ENCODE data around the gene DUSP6.

DUSP6 gene

DNA sequence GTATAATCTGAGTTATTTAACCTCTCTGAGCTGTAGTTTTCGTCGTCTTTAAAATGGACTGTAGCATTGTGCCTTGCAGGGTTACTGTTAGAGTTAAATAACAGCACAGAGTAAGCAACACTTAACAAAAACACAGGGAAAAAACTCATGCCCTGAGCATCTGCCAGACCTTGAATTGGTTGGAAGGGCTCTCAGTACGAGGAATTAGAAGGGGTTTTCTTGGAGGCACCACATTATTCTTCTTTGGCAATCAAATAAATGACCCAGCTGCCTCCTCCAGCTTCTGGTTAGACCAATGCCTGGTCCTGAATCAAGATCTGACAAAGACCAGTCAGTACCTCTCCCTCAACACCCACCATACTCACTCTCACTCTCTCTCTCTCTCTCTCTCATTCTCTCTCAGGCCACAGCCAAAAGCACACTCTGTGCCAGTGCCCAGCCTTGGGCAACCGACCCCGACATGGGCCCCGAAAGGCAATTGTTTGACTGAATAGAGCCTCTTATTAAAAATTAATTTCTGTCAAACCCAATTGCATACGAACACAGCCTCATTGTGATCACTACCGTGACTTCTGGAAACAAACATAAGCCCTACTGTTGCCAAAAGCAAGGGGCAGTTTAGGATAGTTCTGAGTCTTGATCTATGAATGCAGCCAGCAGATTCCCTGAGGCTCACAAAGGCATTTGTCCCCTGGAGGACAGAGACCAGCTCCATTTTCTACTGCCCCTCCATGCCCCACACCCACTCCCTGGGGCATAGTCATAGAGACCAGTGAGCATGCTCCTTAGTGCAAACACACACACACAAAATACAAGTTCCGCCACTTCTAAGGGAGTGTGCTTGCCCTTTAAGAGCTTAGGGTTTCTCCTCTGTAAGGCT lies 23.9 kb downstream of the DUSP6 start:
- no peak for DNase-seq

DNA sequence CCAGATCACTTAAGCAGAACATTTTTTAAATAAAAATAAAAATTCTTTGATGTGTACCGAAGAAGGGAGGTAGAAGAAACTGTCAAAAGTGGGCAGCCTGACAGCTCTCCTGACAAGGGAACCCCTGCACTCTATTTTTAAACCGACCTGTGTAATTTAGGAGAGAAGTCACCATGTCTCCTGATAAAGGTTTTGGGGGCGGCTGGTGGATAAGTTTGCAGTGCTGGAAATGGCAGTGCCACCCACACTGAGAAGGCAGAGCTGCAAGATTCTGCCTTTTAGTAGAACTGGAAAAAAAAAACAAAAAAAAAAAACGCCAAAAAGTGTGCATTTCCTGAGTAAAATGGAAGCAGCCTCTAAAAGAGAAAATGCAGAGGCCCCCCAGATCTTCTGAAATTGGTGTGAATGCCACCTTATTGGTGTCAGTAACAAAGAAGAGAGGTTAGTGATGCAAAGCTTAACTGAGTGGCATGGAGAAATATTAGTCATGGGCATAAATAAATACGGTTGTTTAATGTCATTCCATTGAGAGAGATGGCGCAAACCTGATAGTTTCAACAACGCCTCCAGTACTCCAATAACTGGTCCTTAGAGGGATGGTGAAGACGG lies 24.7 kb downstream of the DUSP6 start:
- no peak for DNase-seq

DNA sequence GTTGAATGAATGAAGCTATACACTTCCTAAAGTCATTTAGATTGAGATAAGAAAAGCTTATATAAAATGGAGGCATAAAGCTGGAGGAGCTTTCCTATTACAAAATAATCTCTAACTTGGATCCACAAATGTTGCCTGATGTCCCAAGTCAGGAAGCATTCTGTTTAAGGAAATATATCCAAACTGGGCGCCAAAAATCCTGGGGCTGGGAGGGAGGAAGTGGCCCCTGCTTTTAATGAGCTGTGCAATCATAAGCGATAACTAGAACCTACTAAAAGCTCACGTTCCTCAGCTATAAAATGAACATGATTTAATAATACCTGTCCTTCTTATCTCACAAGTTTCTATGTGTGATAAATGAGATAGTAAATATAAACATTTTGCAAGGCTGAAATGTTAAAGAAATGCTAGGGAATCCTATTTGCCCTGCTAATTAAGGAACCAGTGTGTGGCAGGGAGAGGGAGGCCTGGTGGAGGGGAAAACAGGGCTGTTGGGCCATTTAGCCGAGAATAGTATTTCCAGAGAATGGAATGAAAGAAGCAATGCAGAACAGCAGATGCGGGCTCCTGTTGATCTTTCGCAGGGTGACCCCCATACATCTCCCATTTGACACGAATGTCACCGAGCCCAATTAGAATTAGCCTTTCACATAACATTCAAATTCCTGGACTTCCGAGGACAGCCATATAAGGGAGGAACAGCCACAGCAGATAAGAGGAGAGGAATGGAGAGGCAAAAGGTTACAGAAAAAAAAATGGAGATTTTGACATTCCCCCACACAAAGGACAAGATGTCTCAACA lies 25.9 kb downstream of the DUSP6 start:
- no peak for DNase-seq

DNA sequence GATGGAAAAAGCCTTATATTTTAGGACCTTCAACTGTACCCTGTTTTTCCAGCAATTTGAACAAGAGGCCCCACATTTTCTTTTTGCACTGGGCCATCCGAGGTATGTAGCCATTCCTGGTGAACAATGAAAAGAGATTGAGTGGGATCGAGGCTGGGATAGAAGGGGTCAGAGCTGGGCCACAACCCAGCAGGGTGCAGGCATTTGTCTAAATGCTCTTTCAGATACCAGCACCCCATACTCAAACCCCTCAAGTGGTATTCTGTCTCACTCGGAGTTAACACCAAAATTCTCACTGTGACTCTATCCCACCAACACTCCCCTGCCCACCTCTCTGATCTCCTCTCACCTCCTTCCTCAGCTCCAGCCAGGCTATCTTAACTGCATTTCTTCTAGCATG lies 26.8 kb downstream of the DUSP6 start:
- no peak for DNase-seq

DNA sequence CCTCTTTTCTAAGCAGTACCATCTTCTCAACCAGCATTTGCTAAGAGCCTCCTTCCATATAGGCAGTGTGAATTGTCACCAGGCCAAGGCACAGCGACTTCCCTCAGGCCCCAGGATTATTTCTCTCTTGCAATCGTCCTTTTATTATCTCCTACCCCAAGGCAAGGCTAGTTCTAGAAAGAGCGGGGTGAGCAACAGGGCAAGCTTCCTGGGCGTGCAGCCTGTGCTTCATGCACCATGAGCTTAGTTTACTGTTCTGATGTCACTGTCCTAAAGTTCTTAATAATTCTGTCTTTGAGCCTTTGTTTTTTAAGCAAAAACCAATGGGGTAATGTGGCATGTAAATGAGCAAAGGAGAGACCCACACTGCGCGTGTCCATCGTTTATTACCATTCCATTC lies 27.9 kb downstream of the DUSP6 start:
- no peak for DNase-seq

DNA sequence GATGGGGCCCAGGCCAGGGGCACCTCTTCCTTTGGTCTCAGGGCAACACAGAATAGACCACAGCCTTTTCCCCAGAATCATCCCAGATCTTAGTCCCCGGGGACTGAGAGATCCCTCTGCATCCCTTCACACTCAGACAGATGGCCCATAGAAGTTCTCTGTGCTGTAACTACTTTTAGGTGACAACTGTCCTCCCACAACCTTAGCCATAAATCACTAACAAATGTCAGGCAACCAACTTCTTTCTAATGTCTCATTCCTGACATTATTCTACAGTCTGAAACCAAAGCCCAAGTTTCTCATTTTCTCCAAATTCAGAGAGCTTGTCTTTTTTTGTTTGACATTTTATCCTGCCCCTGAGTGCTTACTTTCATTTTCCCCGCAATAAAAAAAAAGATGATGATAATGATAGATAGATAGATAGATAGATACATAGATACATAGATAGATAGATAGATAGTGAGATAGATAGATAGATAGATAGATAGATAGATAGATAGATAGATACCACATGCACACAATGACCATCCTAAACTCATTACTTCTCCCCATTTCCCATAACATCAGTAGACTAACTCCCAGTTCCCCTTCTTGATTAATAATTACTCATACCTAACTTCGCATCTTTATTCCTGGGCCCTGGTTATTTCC lies 28.6 kb downstream of the DUSP6 start:
- no peak for DNase-seq

DNA sequence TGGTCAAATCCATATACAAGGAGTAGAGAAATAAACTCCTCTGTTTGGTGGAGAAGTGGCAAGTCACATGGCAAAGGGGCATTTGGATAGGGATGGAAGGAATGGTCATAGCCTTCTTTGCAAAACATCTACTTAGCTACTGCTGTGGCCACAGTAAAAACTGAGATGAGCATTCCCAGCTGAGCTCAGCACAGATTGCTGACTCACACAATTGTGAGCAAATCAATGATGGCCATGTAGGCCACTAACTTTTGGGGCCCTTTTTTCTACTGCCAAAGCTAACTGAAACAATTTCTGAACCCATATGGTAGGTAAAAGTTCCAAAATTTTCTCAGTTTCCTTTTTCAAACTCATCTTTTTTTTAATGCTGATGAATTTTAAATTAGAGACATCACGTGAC lies 31.6 kb downstream of the DUSP6 start:
- DNase-seq, result no peak

DNA sequence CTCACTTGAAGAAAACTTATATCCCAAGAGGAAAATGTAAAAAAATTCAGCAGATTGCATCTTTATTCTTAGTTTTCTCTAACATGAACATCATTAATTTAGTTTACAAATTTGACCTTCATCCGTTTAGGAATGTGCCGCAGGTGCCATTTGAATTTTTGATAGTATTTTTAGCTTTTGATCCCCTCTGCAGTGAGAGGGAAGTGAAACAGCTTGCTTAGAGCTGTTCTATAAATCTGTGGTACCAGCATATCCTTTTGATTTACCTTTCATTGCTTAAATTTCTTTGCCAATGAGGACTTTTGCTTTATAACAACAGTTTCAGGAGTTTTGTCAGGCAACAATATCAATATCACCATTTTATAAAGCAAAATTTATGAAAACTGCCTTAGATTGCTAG lies 32.7 kb downstream of the DUSP6 start:
- no peak for DNase-seq

DNA sequence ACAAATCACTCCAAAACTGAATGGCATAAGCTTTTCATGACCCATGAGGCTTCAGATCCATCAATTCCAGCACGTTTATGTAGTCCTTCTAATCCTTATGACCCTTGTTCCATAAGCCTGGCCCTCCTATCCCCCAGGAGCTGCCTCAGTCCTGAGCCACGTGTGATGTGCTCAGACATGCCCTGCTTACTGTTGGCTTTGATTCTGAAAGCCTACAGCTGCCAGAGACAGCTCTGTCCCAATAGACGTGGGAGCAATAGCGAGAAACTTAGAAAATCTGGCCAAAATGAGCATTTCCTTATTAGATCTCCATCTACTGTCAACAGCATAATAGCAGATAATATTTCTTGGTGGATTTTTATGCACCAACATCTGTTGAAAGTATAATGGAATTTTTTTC lies 33.2 kb downstream of the DUSP6 start:
- DNase-seq, result no peak

DNA sequence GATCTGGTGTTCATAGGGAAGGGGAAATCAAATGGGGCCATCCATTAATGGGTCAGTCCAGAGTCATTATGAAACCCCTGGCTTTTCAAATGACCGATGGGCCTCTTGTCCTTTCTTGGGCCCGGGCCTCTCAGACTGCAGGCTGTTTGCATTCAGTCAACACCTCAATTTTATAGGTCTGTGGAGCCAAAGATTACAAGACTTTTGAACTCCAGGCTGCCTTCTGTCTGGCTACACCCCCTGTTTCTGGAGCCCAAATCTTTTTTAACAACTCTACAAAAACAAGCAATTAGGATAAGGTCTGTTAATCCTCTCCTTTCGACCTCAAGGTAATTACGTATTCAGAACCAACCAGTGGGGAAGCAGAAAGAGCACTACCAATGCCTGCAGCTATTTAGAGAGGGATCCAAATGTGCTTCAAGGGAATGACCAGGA lies 35.6 kb downstream of the DUSP6 start:
- no peak for DNase-seq

DNA sequence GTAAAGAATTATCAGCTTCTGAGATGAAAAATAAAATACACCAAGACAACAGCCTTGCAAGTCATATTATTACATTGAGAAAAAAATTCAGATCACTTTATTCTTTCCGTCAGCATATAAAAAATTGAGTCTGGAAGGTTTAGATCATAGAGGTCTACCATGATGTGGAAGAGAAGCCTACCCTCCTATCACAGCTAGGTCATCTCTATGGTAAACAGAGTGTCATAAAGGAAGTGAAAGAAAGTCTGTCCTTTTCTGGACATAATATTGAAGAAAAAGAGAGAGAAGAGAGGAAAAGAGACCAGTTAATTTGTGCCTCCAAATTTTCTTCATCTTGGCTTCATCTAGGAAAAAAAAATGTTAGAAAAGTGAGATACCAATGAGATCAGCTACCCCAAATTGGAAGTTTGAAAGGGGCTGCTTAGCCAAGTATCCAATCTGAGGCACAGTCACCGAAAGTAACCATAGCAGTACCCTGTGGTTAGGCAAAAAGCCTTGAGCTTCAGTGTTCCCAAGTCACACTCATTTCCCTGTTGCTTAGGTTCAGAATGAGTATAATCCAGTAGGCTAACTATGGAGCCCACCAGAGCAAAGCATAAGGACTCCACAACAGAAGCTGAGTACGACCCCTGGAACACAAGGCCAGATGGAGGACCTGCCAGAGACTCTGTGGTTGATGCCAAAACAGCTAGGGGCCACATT lies 38.1 kb downstream of the DUSP6 start:
- no peak for DNase-seq

DNA sequence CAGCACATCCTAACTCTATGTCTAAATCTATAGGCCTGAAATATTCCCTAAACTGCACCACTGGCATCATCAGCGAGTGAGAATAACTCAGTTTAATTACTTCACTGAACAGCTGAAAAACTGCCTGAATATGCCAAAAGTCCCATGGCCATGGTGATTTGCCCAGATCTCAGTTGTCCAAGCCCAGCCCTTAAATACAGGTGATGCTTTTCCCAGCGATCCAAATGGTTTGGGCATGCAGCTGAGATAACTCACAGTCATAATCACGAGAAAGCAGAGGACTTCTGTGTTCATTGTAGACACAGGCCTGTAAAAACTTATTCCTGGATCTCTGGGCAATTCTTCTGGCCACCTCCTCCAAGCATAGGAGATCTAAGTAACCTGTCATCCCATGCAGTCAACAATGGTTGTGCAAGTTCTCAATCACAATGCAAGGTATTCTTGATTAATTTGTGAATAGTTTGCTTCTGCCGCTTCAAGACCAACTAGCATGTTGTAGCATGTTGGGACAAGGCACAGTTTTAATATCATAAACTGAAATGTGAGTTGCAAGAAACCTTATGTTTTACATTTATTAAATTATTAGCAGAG lies 40.5 kb downstream of the DUSP6 start:
- DNase-seq, result no peak

DNA sequence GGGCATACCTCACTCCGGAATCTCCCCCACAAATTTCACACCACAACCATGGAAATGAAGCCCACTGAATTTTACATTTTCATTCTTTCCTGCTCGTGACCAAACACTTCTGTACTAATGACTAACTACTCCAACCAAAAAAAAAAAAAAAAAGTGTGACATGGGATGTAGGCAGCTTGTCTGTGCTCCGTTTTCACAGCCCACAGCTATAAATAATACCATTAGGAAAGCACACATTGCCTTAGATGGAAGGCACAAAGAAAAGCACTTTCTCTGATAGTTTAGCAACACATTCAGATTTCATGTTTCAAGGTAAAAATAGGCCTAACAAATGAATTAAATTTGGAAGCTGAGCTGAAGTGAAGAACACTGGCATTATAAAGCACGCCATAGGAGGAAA lies 42.5 kb downstream of the DUSP6 start:
- no peak for DNase-seq

DNA sequence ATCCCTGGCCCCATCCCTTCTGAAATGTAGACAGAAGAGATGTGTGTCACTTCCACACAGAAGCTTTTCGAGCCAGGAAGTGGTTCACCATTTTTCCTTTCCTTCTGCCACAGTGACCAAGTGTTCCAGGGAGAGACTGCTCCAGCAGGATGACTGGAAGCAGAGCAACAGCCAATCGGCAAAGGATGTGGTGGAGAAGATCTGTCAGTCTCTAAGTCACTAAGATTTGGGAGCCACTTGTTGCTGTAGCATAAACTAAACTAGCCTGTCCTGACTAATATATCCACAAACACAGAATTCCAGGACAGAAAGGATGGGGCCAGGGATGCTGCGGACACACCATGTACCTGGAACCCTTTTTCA lies 42.9 kb downstream of the DUSP6 start:
- no peak for DNase-seq

DNA sequence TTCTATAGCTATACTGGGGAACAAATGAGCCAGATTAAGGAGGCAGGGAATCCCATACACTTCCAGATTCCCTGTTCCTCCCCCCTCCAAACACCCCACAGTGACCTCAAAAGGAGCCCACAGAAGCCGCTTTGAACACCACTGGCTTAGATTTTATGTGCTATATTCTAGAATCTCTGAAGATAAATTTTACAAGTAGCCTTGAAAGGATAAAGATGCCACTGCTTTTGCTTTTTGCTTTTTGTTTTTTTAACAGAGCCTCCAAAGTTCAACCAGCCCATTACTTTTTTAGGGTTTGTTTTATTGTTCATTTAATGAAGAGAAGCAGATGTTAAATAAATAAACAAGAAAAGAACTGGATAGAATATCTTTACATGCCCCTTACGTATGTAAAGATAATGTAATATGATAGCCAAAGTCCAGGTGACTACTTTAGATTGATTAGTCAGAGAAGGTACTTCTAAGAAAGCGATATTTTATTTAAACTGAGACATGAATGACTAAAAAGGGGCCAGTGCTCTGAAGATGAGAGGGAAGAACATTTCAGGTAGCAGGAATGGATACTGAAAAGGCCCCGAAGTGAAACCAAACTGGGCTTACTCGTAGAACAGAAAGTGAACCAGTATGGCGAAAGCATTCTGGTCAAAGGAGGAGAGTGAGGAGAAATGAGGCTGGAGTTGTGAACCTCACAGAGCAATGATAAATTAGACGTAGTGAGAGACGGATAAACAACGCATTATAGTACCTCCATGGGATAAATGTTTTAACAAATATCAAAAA lies 44.6 kb downstream of the DUSP6 start:
- DNase-seq, result no peak

DNA sequence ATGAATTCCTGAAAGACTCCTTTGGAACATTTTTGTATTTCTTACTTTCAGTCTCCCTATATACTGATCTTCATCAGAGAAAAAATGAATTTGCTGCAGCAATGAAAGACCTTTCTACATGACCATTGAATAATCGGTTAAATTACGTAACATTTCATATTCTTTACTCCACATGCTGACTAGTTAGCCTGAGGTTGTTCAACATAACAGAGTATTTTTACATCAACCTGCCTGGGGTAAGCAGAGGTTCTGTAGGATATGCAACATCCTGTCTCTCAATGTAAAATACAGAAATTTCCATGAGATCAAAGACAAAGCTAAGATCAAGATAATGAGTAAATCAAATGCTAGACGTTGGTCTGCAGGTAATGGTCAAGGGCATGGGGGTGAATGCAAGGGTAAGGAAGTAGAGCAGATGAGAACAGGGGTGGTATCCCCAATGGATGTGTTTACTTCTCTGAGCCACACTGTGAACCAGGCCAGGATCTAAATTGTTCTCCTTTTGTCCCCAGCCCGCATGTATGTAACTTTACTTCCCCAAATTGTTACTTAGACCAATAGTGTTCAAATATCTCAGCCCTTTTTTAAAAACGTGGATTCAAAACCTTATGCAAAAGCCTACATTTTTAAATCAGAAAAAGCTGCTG lies 45.4 kb downstream of the DUSP6 start:
- peak; percentile 4 for DNase-seq

DNA sequence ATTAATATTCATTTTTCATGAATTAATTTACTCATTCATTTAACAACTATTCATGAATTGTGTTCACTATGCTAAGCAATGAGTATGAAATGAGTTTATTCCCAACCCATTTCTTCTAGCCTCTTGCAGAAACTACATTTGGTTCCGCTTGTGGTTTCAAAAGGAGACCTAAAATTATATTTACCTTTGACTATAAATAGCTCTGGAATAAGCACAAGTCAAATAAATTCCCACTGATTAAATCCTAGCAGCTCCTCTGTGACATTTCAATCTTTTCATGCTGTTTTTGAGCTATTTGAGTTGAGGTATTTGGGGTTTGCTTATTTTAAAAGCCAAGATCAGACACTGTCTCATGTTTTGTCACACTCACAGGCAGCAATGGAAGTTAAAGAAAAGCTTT lies 46.9 kb downstream of the DUSP6 start:
- DNase-seq, result no peak

DNA sequence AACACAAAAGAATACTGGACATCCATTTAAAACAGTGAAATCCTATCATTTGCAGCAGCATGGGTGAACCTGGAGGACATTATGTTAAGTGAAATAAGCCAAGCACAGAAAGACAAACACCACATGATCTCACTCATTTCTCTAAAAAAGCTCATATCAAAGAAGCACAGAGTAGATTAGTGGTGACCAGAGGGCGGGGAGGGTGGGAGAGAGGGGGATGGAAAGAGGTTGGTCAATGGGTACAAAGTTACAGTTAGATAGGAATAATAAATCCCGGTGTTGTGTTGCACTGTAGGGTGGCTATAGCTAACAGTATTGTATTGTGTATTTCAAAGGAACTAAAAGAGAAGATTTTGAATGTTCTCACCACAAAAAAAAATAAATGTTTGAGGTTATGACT lies 52.4 kb downstream of the DUSP6 start:
- DNase-seq, result no peak

DNA sequence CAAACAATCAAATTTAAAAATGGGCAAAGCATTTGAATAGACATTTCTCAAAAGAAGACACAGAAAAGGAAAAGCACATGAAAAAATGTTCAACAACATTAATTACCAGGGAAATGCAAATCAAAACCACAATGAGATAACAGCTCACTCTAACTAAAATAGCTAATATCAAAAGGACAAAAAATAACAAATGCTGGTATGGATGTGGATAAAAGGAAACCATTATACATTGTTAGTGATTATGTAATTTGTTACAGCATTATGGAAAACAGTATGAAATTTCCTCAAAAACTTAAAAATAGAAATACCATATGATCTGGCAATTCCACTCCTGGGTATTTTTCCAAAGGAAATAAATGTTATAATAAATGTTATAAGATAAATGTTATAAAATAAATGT lies 52.9 kb downstream of the DUSP6 start:
- DNase-seq, result no peak

Data from GDM1 (cell line).